Hematopoietic multipotent progenitor cell treated with erythropoietin and hydrocortisone succinate and interleukin-3 and kit ligand, for 6 days (in vitro differentiated cells): ENCODE results near the gene NRXN2.
"Not testable (repeated sequence)": the region's sequence is repeated elsewhere in the genome, so short reads cannot be mapped to it uniquely, and the experiment has no call there.

Experiments used
- DNase-seq: peaks from one replicate; pipeline ENCODE4 v3.0.0-alpha.2; 2015

The NRXN2 gene

GRCh38 chr11:64602466-64603070 is 120.4 kb downstream of the NRXN2 start:
- no peak for DNase-seq

DNA sequence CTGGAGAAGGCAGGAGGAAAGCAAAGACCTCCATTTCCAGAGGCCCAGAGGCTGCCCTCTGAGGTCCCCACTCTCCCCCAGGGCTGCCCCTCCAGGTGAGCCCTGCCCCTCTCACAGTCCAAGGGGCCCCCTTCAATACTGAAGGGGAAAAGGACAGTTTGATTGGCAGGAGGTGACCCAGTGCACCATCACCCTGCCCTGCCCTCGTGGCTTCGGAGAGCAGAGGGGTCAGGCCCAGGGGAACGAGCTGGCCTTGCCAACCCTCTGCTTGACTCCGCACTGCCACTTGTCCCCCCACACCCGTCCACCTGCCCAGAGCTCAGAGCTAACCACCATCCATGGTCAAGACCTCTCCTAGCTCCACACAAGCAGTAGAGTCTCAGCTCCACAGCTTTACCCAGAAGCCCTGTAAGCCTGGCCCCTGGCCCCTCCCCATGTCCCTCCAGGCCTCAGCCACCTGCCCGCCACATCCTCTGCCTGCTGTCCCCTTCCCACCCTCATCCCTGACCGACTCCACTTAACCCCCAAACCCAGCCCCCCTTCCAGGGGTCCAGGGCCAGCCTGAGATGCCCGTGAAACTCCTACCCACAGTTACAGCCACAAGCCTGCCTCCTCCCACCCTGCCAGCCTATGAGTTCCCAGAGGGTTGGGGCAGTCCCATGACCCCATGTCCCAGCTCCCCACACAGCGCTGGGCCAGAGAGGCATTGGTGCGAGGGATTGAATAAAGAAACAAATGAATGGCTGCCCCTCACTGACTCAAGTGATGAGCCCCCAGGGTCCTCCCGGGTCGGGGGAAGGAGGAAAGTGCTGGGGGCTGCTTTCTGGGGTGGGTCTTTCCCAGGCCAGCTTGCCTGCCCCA is 121.2 kb downstream of the NRXN2 start:
- DNase-seq, result no peak

GRCh38 chr11:64600281-64600992 is 122.6 kb downstream of the NRXN2 start:
- no peak for DNase-seq

GRCh38 chr11:64599698-64600211 is 123.2 kb downstream of the NRXN2 start:
- DNase-seq, result no peak

DNA sequence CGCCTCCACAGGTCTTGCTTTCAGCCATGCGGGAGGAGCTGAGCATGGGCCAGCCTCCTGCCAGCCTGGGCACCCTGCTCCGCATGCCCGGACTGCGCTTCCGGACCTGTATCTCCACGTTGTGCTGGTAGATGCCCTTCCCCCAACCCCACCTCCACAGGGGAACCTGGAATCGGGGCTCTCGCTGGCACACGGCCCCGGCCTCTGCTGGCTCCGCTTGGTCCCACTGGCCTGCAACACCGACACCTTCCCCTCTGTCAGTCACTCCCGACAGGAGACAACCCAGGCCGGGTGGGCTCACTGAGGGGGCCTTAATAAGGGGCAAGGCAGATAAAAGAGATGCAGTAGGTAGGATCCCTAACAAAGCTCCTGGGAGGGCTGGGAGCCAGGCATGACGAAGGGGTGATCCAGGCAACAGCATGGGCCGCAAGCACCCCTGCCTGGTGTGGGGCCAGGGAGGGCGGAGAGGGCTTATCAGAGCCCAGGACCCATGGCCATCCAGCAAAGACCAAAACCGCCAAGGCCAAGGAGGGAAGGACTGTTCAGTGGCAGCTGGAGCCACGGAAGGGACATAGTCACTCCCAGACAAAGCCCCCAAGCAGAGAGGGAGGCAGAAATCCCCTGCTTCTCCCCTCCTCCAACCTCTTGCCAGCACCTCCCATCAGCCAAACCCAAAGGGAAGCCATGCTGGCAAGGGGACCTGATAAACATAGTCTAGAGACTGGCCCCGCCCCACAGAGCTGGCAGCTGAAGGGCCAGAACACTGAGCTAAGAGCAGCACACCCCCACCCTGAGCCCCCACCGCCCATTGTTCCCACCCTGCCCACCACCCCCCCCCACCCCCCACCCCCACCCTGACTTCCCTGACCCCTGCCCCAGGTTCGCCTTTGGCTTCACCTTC is 124.0 kb downstream of the NRXN2 start:
- DNase-seq, result peak; percentile 62

- DNase-seq, result no peak
These were observed 124.7 kb downstream of the NRXN2 start for GRCh38 chr11:64598106-64598796.

GRCh38 chr11:64597671-64598101 is 125.3 kb downstream of the NRXN2 start:
- DNase-seq, result no peak

DNA sequence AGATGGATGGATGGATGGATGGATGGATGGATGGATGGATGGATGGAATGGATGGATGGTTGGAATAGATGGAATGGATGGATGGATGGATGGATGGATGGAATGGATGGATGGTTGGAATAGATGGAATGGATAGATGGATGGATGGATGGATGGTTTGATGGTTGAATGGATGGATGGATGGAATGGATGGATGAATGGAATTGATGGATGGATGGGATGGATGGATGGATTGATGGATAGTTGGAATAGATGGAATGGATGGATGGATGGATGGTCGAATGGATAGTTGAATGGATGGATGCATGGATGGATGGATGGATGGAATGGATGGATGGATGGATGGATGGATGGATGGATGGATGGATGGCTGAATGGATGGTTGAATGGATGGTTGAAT is 127.1 kb downstream of the NRXN2 start:
- DNase-seq, result not testable (repeated sequence)

- no peak for DNase-seq
These were observed 128.6 kb downstream of the NRXN2 start for GRCh38 chr11:64594159-64594939.

DNA sequence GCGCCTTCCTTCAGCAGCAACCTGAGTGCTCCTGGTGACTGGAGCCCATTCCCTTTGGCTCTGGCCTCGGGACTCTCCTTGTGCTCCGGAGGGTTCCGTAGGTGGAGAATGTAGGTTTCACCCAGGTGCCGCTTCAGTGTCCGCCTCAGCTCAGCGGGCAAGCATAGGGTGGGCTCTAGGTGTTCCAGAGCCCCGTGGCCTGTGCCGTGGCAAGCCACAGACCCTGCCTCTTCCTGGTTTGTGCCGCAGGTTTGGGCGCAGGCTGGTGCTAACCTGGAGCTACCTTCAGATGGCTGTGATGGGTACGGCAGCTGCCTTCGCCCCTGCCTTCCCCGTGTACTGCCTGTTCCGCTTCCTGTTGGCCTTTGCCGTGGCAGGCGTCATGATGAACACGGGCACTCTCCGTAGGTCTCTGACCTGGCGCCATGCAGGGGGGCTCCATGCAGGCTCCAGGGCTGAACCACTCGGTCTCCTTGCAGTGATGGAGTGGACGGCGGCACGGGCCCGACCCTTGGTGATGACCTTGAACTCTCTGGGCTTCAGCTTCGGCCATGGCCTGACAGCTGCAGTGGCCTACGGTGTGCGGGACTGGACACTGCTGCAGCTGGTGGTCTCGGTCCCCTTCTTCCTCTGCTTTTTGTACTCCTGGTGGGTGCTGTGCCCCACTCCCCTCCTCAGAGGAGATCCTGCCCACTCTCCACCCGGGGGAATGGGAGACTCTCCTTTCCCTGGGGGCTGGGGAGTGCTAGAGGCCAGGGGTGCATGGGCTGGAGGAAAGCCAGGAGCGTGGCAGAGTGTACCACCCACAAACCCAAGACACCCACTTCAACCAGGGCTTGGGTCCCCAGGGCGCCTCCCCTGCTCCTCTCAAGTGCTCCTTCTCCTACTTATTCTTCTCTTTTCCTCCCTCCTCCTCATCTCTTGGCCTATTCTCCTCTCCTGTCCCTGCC is 129.6 kb downstream of the NRXN2 start:
- no peak for DNase-seq

GRCh38 chr11:64592656-64593055 is 130.3 kb downstream of the NRXN2 start:
- no peak for DNase-seq

DNA sequence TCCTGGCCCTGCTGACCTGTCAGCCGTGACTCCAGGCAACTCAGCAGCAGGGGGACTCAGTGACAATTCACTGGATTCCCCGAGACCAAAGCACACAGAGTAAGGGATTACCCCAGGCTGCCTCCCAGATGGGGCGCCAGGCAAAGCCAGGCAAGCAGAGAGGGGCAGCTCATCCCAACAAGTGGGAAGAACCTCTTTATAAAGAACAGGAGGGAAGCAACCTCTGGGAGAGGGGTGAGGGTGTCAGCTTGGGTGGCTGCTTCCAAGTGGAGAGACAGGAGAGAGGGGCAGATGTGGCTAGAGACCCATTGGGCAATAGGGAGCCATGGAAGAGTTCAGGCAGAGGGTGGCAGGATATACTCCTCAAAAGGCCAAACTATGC is 130.8 kb downstream of the NRXN2 start:
- no peak for DNase-seq

DNA sequence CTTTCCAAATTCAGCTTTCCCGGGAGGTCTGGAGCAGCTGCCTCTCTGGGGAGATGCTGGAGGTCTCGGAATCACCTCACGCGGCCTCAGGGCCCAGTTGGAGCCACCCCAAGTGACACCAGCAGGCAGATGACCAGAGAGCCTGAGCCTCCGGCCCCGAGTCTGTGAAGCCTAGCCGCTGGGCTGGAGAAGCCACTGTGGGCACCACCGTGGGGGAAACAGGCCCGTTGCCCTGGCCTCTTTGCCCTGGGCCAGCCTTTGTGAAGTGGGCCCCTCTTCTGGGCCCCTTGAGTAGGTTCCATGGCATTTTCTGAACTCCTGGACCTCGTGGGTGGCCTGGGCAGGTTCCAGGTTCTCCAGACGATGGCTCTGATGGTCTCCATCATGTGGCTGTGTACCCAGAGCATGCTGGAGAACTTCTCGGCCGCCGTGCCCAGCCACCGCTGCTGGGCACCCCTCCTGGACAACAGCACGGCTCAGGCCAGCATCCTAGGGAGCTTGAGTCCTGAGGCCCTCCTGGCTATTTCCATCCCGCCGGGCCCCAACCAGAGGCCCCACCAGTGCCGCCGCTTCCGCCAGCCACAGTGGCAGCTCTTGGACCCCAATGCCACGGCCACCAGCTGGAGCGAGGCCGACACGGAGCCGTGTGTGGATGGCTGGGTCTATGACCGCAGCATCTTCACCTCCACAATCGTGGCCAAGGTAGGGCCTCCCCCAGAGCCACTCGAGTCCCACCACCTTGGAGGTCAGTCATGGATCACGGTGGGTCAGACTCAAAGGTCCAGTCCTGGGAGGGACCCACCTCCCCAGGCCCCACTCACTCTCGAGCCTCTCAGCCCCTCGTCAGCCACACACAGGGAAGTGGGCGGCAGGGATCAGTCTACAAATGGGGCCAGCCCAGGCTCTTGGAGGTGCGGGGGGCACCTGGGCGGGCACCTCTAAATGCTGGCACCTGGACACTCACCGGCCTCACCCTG is 131.5 kb downstream of the NRXN2 start:
- no peak for DNase-seq

DNA sequence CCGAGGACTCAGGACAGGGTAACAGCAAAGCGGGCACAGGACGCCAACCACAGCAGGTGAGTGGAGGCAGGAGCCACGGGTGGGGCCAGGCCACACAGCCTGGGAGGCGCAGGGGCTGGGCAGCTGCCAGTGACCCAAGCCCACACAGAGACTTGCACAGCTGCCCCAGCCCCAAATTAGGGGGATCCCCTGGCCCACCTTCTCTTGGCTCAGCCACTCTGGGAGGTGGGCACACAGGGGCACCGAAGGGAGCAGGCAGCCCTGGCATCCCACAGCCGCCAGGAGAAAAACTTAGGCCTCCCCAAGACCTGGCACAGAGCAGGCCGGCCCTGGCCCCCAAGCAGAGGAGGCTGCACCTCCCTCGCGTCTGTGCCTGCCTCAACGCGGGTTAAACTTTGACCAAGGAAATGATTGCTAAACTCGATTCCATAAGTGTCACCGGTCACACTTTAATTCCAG is 132.2 kb downstream of the NRXN2 start, which contains the start of gene SLC22A12:
SLC22A12 (plus strand) TSS at position 458 of the 459 bp plus-strand sequence. CDS start 337 bp downstream, outside the sequence.
- DNase-seq, result no peak

- no peak for DNase-seq
These were observed 134.3 kb downstream of the NRXN2 start for GRCh38 chr11:64588701-64589100.

DNA sequence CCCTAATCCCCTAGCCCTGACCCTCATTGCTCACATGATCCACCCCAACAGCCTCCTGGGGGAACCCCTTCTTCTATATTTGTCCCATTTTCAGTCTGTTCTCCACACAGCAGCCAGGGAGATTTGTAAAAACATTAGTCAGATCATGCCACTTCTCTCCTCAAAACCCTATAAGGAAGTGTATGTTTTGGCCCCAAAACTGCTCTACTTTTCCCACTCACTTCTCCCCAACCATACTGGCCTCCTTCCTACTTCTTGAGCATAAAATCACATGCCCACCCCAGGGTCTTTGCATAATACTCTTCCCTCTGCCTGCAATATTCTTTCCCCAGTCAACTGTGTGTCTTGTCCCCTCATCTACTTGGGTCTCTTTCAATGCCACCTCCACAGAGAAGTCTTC is 136.6 kb downstream of the NRXN2 start:
- DNase-seq, result no peak

DNA sequence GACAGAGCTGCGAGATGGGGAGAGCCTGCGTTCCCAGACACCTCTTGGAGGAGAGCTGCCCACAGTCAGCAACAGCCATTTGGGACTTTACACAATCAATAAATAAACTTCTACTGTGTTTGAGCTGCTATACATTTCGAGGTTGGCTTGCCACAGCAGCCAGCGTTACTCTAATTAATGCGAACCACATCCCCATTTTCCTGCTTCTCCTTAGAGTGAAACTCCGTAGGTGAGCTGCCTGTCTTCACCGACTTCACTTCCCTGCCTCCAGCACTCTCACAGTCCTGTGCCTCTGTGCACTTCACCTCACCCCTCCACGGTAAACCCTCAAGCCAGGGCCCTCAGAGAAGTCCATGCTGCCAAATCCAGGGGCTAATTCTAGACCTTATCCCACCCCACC is 137.8 kb downstream of the NRXN2 start:
- DNase-seq, result no peak
